Measurements from ENCODE around the gene VSTM4.

The VSTM4 gene

GRCh38 chr10:49080965-49081364 lies 34.4 kb downstream of the VSTM4 start:
- H3K27me3 ChIP-seq, result no peaks in the 10 kb centered on the region
- no peak overlapping the region for H3K9ac ChIP-seq
- no peak overlapping the region for H3K27ac ChIP-seq
- H3K4me2 ChIP-seq, result no peak overlapping the region
- H4K20me1 ChIP-seq, result no peaks in the 10 kb centered on the region
- peaks cover 1 to 5% (median 2%) of the 10 kb centered on the region in 11 experiments; a peak in 21 of 22 replicates for H3K9me3 ChIP-seq (replicated peaks in 1 of 11)
- H3K4me3 ChIP-seq, result no peak overlapping the region
- TF ChIP-seq Cebpa-rat (IDR thresholded peaks at IDR 0.05), result no peak
- peaks cover 14 to 31% (median 22%) of the 10 kb centered on the region in 10 experiments for H3K4me1 ChIP-seq
- no peaks in the 10 kb centered on the region for H3K36me3 ChIP-seq

GRCh38 chr10:49080071-49080470 lies 35.3 kb downstream of the VSTM4 start:
- Histone ChIP-seq H3K4me3 (no peak overlapping the region), H4K20me1 (no peaks in the 10 kb centered on the region; a peak in 1 of 22 replicates), H3K9me3 (replicated peaks in 1 of 11) (no peaks in the 10 kb centered on the region; a peak in 2 of 22 replicates), H3K9ac (no peak overlapping the region; a peak in 1 of 22 replicates), H3K4me1 (peaks cover 14 to 31% (median 25%) of the 10 kb centered on the region in 10 experiments), H3K27ac (no peak overlapping the region; a peak in 1 of 22 replicates), H3K4me2 (peak overlapping the region in 2 of 11 experiments; percentile 65 to 85; a peak in 4 of 22 replicates), H3K27me3 (no peaks in the 10 kb centered on the region), H3K36me3 (no peaks in the 10 kb centered on the region)
- no peak for TF ChIP-seq Cebpa-rat (IDR thresholded peaks at IDR 0.05)

GRCh38 chr10:49079499-49079898 lies 35.8 kb downstream of the VSTM4 start:
- Histone ChIP-seq H3K36me3 (no peaks in the 10 kb centered on the region), H3K27ac (no peak overlapping the region), H3K4me1 (peaks cover 14 to 31% (median 25%) of the 10 kb centered on the region in 10 experiments), H3K27me3 (no peaks in the 10 kb centered on the region), H3K4me3 (no peak overlapping the region), H3K4me2 (peak overlapping the region in 2 of 11 experiments; percentile 14 to 85; a peak in 1 of 22 replicates), H3K9me3 (replicated peaks in 1 of 11) (no peaks in the 10 kb centered on the region), H4K20me1 (no peaks in the 10 kb centered on the region; a peak in 1 of 22 replicates), H3K9ac (no peak overlapping the region)
- TF ChIP-seq Cebpa-rat (IDR thresholded peaks at IDR 0.05), result no peak

GRCh38 chr10:49079072-49079471 lies 36.2 kb downstream of the VSTM4 start:
- TF ChIP-seq Cebpa-rat (IDR thresholded peaks at IDR 0.05), result no peak
- no peak overlapping the region for H3K27ac ChIP-seq
- H3K36me3 ChIP-seq, result no peaks in the 10 kb centered on the region
- H4K20me1 ChIP-seq, result no peaks in the 10 kb centered on the region; a peak in 1 of 22 replicates
- no peaks in the 10 kb centered on the region for H3K9me3 ChIP-seq (replicated peaks in 1 of 11)
- H3K4me3 ChIP-seq, result no peak overlapping the region
- H3K27me3 ChIP-seq, result no peaks in the 10 kb centered on the region
- H3K4me2 ChIP-seq, result peak overlapping the region in 1 of 11 experiments; percentile 85; a peak in 1 of 22 replicates
- H3K4me1 ChIP-seq, result peaks cover 14 to 31% (median 25%) of the 10 kb centered on the region in 10 experiments
- H3K9ac ChIP-seq, result no peak overlapping the region

GRCh38 chr10:49078433-49078832 lies 36.9 kb downstream of the VSTM4 start:
- peaks cover 14 to 31% (median 25%) of the 10 kb centered on the region in 10 experiments for H3K4me1 ChIP-seq
- H4K20me1 ChIP-seq, result no peaks in the 10 kb centered on the region; a peak in 1 of 22 replicates
- H3K36me3 ChIP-seq, result no peaks in the 10 kb centered on the region
- TF ChIP-seq Cebpa-rat (IDR thresholded peaks at IDR 0.05), result no peak
- H3K4me2 ChIP-seq, result peak overlapping the region in 2 of 11 experiments; percentile 70 to 73; a peak in 2 of 22 replicates
- H3K9me3 ChIP-seq (replicated peaks in 1 of 11), result no peaks in the 10 kb centered on the region
- no peak overlapping the region for H3K4me3 ChIP-seq
- H3K27me3 ChIP-seq, result no peaks in the 10 kb centered on the region
- no peak overlapping the region for H3K9ac ChIP-seq
- no peak overlapping the region for H3K27ac ChIP-seq

- H4K20me1 ChIP-seq, result no peaks in the 10 kb centered on the region; a peak in 1 of 22 replicates
- H3K9me3 ChIP-seq (replicated peaks in 1 of 11), result peaks cover 0 to 4% (median 0%) of the 10 kb centered on the region in 11 experiments; a peak in 1 of 22 replicates
- TF ChIP-seq Cebpa-rat (IDR thresholded peaks at IDR 0.05), result no peak
- no peak overlapping the region for H3K4me3 ChIP-seq
- peak overlapping the region; percentile 55 to 82 (median 68) for H3K4me2 ChIP-seq
- peaks cover 14 to 31% (median 25%) of the 10 kb centered on the region in 10 experiments for H3K4me1 ChIP-seq
- H3K9ac ChIP-seq, result no peak overlapping the region
- H3K27me3 ChIP-seq, result no peaks in the 10 kb centered on the region
- no peaks in the 10 kb centered on the region for H3K36me3 ChIP-seq
- no peak overlapping the region for H3K27ac ChIP-seq
Measured at GRCh38 chr10:49076741-49077521, 38.4 kb downstream of the VSTM4 start.

GRCh38 chr10:49076319-49076718 lies 39.0 kb downstream of the VSTM4 start:
- peaks cover 14 to 31% (median 25%) of the 10 kb centered on the region in 10 experiments for H3K4me1 ChIP-seq
- no peak overlapping the region for H3K9ac ChIP-seq
- no peaks in the 10 kb centered on the region for H3K36me3 ChIP-seq
- no peaks in the 10 kb centered on the region; a peak in 1 of 22 replicates for H4K20me1 ChIP-seq
- H3K4me3 ChIP-seq, result no peak overlapping the region
- H3K27me3 ChIP-seq, result no peaks in the 10 kb centered on the region
- peak overlapping the region; percentile 55 to 82 (median 68) for H3K4me2 ChIP-seq
- H3K9me3 ChIP-seq (replicated peaks in 1 of 11), result peaks cover 0 to 4% (median 0%) of the 10 kb centered on the region in 11 experiments; a peak in 2 of 22 replicates
- no peak overlapping the region for H3K27ac ChIP-seq
- TF ChIP-seq Cebpa-rat (IDR thresholded peaks at IDR 0.05), result no peak

GRCh38 chr10:49075743-49076142 lies 39.6 kb downstream of the VSTM4 start:
- peaks cover 14 to 31% (median 25%) of the 10 kb centered on the region in 10 experiments for H3K4me1 ChIP-seq
- H3K36me3 ChIP-seq, result no peaks in the 10 kb centered on the region
- no peaks in the 10 kb centered on the region for H3K27me3 ChIP-seq
- no peak overlapping the region for H3K27ac ChIP-seq
- peaks cover 0 to 5% (median 0%) of the 10 kb centered on the region in 11 experiments; a peak in 2 of 22 replicates for H3K9me3 ChIP-seq (replicated peaks in 1 of 11)
- no peak for TF ChIP-seq Cebpa-rat (IDR thresholded peaks at IDR 0.05)
- no peak overlapping the region for H3K9ac ChIP-seq
- H3K4me2 ChIP-seq, result peak overlapping the region in 6 of 11 experiments; percentile 55 to 81 (median 70); a peak in 8 of 22 replicates
- no peaks in the 10 kb centered on the region; a peak in 1 of 22 replicates for H4K20me1 ChIP-seq
- H3K4me3 ChIP-seq, result no peak overlapping the region

Data from BLaER1 treated with 17β-estradiol and CSF1 and Interleukin-3, amounts not matched to agents 10 nM and 100 nM (cell line).